Neural cell (in vitro differentiated cells): Measurements from ENCODE around the gene GDF9.

Experiments used
- EZH2 ChIP-seq: fragments of 200-600, 300-800 bp; shearing (Covaris generic), sonication (generic); IDR thresholded peaks from 2 replicates; pipeline ENCODE4 v1.6.1; 2014; ENCODE audit warnings: antibody characterized with exemption, low read length, borderline replicate concordance, mild to moderate bottlenecking; ENCODE audit not compliant: insufficient read depth, poor library complexity, severe bottlenecking
- POLR2AphosphoS5 ChIP-seq: IDR thresholded peaks from 2 replicates; pipeline ENCODE4 v1.6.1; 2012

DNA sequence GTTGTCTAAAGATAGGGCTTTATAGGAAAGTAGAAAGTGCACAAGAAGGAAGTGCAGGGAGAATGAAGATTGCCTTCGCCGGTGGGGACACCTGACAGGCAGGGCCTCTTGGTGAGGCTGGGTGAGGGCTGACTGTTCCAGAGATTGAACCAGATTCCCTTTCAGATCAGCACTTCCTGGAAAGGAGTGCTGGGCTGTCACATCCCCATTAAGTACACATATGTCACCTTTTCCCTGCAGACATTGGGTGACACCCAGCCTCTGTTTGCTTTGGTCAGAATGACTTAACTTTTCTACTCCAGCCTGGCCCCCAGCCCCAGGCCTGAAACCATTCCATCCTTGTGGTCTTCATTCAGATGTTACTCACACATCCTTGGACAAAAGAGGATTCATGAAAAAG is 28.4 kb downstream of the GDF9 start:
- no peak for TF ChIP-seq POLR2AphosphoS5
- no peak for TF ChIP-seq EZH2
